Measurements from ENCODE around the gene ANKRD61. TPM values are rescaled to one million over a fixed set of nuclear protein-coding genes. Genes with fewer than 3 reads are reported as not detected.

The ANKRD61 gene
- total RNA-seq = 0.09 TPM in 1 of 2 replicates, not detected in the other

DNA sequence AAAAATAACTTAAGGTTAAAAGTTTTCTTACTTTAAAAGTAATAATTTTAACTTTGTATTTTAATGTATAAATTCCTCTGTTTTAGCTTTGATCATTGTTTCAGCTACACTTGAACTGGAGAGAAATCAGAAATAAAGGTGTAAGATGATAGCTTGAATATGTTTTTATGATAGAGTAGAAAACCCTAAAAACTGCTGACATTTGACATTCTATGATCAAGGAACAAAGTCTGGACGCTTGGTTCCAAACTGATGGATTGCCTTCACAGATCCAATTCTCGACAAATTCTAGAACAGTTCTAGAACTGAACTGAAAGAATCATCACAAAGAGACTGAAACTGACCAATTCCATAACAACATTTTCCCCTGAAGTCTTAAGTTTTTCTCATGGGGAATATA, at the start of gene ANKRD61:
ANKRD61 (plus strand) TSS at position 389 of the 400 bp plus-strand sequence; CDS start at position 389, 0 bp downstream.

DNA sequence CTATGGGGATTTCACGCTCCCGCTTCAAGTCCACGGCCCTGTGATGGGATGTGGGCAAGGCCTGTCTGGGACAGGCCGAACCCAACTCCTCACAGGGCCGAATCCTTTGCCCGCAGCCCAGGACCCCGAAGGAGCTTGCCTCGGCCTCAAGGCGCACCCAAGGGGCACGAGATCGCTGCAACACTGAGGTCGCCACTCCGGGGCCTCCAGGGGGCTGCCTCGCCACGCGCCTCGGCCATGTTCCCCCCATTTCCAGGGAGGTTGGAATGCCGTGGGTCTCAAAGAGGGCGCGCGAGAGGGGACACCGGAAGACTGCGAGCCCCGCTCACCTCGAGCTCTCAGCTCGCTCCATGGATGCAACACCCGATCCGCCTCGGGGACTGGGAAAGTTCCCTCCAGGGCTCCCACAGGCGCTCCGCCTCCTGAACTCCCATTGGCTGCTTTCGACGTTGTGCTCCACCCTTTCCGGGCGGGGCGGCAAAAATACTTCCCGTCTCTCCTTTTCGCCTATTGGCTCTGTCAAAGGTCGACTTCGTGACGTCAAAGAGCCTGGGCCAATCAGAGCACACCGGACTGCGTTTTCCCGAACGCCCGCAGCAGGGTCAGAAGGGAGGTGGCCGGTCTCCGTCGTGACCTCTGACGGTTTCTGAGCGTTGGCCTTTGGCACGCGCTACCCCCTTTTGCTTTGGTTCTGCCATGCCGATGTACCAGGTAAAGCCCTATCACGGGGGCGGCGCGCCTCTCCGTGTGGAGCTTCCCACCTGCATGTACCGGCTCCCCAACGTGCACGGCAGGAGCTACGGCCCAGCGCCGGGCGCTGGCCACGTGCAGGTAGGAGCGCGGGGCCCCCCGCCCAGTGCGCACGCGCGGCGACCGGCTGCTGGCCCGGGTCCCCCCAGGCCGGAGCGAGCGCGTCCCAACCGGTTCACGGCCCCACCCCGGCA, 22.2 kb upstream of the ANKRD61 start, which contains the start of the genes AIMP2 and PMS2:
AIMP2 (plus strand) TSS at position 605 of the 944 bp plus-strand sequence; CDS start at position 697, 92 bp downstream.
PMS2 (minus strand) TSS at position 382 of the 944 bp plus-strand sequence; CDS start at position 352, 30 bp downstream.

Other genes with a start within 250 kb of the ANKRD61 start
- gene RNF216, start 249.7 kb upstream of the ANKRD61 start, total RNA-seq = 30.0 and 30.7 TPM in 2 replicates
- gene OCM, start 150.6 kb upstream of the ANKRD61 start, total RNA-seq = not detected in 2 replicates
- 60.1 and 63.3 TPM in 2 replicates for gene CCZ1, start 132.6 kb upstream of the ANKRD61 start, total RNA-seq
- not detected in 2 replicates for gene RSPH10B, start 60.7 kb upstream of the ANKRD61 start, total RNA-seq
- gene PMS2, start 22.3 kb upstream of the ANKRD61 start, total RNA-seq = 10.4 and 16.7 TPM in 2 replicates
- 48.1 and 62.0 TPM in 2 replicates for gene AIMP2, start 22.1 kb upstream of the ANKRD61 start, total RNA-seq
- 105 and 139 TPM in 2 replicates for gene EIF2AK1, start 27.8 kb downstream of the ANKRD61 start, total RNA-seq
- gene USP42, start 73.6 kb downstream of the ANKRD61 start, total RNA-seq = 4.0 and 4.6 TPM in 2 replicates
- gene CYTH3, start 241.2 kb downstream of the ANKRD61 start, total RNA-seq = 35.7 and 87.3 TPM in 2 replicates

Measured in pericardium fibroblast (primary cell).